GM12892 (cell line): ENCODE data around the gene FBXW4.
"Not testable (repeated sequence)": the region's sequence is repeated elsewhere in the genome, so short reads cannot be mapped to it uniquely, and the experiment has no call there.

Experiments
- DNase-seq: peaks from one replicate; pipeline ENCODE4 v3.0.0; 2011; ENCODE audit not compliant: insufficient read length
- FAIRE-seq: peaks from 2 replicates; lab custom pipeline; 2011; peaks lifted over from hg19 to GRCh38; lab: Jason Lieb, UNC
- POLR2A ChIP-seq: IDR thresholded peaks from 2 replicates; pipeline ENCODE4 v1.6.1; 2011; ENCODE audit warnings: low read depth, low read length, control low read depth
- POLR2AphosphoS5 ChIP-seq: IDR thresholded peaks from 2 replicates; pipeline ENCODE4 v1.6.1; 2011; ENCODE audit warnings: low read depth, low read length, control low read depth
- TAF1 ChIP-seq: IDR thresholded peaks from 2 replicates; pipeline ENCODE4 v1.6.1; 2011; ENCODE audit warnings: low read depth, mild to moderate bottlenecking, control low read depth, low read length, borderline replicate concordance

Gene FBXW4

DNA sequence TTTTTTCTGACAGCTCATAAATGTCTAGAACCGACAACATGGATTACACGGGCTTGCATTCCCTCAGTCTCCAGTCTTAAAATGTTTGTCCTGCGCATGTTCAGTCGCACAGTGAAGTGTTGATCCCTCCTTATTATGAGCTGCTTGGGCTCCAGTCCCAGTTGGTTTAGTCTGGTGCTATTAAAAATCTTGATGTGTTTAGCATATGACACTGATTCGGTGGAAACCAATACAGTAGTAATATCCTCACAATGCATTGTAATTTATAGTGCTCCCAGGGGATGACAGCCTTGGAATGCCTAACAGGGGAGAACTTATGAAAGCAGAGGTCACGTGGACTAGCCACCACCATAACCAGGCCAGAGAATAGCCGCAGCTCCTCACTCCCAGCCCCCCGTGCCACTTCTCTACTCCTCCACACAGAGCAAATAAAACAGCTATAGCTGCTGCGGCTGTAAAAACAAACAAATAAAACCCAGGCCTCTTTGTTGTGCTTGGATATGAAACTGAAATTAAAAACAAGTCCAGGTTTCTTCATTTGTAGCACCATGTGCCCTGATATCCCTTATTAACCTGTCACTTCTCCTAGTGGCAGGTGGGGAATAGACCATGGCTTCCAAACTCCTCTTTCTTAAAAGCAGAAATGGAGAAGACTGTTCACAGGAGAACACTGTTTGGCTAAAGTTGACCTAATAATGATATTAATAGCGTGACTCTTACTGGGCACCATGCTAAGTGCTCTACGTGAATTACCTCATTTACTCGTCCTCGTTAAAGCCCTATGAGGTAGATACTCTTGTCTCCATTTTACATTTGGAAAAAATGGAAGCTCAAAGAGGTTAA is 99.2 kb downstream of the FBXW4 start:
- no peak for TF ChIP-seq POLR2A
- TF ChIP-seq POLR2AphosphoS5: no peak
- no peak for TF ChIP-seq TAF1
- FAIRE-seq (no peak), DNase-seq (no peak)

DNA sequence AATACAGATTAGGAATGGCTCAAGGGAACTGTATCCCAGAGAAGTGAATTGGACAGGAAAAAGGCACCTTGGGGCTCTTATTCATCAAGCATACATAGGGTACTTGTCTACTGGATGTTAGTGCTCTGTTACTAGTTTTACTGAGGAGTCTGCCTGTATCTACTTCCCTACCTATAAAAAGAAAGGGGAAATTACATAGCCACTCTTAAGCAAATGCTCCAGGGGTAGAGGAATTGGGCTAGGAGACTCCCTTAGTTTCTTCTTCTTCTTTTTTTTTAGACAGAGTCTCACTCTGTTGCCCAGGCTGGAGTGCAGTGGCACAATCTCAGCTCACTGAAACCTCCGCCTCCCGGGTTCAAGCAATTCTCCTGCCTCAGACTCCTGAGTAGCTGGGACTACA is 101.6 kb downstream of the FBXW4 start:
- not testable (repeated sequence) for DNase-seq, FAIRE-seq

DNA sequence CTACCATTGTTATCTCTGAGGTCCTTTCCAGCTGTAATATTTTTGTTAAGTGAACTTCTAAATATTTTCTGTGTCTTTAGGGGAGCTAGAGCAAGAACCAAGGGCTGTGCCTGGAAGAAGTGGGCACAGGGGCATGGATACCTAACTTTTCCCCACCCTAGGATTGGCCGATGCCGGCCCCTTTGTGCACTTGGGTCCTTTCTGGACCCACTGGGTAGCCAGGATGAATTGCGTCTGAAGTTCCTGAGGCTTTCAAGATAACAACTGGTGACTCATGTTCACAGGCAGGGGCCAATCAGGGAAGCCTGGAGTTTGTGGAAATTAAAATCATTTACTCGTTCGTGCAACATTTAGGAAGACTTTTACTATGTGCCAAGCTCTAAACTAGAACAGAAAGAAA is 106.1 kb downstream of the FBXW4 start:
- DNase-seq (no peak), FAIRE-seq (no peak)
- TF ChIP-seq POLR2A: no peak
- TF ChIP-seq POLR2AphosphoS5: no peak
- TF ChIP-seq TAF1: no peak

DNA sequence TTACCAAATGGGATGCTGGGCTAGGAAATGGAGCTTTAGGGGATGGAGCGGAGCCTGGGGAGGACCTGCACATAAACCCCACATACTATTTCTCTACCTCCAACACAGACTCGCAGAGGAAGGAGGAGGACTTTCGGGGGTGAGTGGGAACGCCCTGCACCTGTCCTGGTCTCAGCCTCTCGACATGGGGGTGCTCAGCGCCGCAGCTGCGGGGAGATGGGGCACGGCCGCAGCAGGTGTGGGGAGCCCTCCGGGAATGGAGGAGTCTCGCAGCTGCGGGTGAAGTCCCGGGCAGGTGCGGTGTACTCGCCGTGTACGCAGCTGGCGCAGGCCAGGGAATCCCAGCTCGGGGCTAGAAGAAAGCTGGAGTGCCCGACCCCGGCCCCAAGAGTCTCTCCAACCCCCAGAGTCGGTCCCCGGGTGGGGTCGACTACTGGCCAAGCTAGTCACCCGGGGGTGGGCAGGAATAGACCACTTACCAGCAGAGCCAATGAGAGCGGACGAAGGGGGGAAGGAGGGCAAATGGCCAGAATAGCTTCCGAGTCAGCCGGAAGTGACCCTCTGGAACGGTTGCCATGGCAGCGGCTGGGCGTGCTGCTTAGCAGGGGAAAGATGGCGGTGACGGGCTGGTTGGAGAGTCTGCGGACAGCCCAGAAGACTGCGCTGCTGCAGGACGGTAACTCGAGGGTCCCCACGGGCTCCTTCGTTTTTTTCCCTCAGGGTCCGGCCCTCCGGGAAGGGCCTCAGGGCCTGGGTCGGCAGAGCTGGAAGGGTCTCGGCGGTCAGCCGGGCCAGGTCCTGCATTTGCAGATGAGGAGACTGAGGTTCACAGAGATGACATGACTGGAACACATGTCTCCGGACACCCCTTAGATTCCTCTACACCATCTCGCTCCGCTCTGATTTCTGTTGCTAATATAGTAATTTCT is 107.0 kb downstream of the FBXW4 start, which contains the start of the genes DPCD and POLL:
Gene DPCD, plus strand, starts transcription at position 597 of the 929 bp plus-strand sequence. Its CDS starts 16 bp downstream, at position 613.
Gene POLL, minus strand, starts transcription at position 533 of the 929 bp plus-strand sequence. CDS start 897 bp downstream, outside the sequence.
- no peak; the same call in 1 of the 2 replicates for TF ChIP-seq POLR2AphosphoS5
- TF ChIP-seq POLR2A: peak; percentile 38; the same call in 1 of the 2 replicates
- TF ChIP-seq TAF1: peak; percentile 46; the same call in 1 of the 2 replicates
- DNase-seq: peak; percentile 97
- peak; percentile 99 for FAIRE-seq

DNA sequence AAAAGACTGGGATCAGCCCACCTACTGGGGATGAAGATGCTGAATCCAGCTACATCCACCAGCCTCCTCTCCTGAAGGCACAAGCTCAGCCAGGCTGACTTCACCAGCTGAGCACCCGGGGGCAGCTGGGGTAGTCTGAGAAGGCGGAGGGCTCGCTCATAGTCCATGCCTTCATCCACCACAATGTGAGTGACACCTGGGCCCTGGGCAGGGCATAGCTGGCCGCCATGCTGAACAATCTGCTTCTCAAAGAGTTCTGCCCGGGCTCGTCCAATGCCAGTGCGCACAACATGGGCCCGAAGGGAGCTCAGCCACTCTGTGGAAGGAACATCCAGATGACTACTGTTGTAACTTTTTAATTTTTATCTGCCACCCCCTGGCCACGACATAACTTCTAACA is 109.1 kb downstream of the FBXW4 start:
- no peak for FAIRE-seq
- no peak for TF ChIP-seq TAF1
- no peak for TF ChIP-seq POLR2A
- TF ChIP-seq POLR2AphosphoS5: no peak
- no peak for DNase-seq

DNA sequence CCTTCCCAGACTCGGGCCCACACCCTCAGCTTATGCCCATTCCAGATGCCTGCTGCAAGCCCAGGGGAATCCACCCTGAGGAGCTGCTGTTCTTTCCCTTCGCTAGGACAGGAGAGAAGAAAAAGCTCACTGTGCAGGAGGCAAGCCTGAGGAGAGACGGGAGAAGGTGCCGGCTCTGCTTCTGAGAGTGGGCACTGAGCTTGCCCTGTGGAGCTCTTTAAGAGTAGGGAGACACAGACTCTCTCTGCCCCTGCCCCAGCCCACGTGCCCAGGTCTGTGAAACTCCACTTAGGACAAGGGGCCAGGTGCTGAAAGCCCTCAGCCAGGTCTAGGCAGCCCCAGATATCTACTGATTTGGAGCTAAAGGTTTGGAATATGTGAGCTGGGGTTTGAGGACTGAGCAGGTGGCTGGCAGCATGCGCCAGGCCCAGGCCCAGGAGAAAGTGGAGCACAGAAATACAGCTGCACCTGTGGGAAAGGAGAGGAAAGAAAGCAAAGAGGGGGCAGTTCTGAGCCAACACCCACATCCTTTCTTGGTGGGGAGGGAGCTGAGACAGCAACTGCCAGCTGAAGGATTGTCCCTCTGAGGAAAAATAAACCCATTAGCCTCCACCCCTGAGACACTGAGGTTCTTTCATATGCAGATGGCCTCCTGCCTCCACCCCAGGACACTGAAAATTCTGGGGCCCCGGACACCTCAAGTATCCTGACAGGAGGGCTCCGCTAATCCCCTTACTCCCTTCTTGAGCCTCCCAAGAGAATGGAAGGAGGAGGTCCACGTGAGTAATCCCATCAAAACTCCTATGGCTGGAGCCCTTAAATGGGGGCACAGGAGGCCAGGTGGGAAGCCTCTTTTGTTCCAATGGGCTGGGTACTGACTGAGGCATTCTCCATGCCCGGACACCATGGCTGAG is 114.2 kb downstream of the FBXW4 start:
- FAIRE-seq (no peak), DNase-seq (no peak)
- TF ChIP-seq POLR2AphosphoS5 (no peak), TAF1 (no peak), POLR2A (no peak)

DNA sequence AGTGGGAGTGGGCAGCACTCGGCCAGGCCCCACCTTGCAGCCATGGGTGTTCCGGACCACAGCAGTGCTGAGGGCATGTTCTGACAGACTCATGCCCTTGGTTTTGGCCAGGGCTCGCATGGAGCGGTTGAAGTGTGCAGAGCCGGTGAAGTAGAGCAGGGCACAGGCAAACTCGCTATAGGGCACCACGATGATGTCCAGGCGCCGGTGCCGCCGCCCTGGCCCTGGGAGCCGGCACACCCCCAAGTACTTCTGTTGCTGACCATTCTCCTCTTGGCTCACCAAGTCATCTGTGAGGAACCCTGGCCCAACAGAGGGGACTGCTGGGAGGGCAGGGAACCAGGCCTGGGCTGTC is 115.5 kb downstream of the FBXW4 start:
- DNase-seq (no peak), FAIRE-seq (no peak)
- TF ChIP-seq POLR2A (no peak), POLR2AphosphoS5 (no peak), TAF1 (no peak)

DNA sequence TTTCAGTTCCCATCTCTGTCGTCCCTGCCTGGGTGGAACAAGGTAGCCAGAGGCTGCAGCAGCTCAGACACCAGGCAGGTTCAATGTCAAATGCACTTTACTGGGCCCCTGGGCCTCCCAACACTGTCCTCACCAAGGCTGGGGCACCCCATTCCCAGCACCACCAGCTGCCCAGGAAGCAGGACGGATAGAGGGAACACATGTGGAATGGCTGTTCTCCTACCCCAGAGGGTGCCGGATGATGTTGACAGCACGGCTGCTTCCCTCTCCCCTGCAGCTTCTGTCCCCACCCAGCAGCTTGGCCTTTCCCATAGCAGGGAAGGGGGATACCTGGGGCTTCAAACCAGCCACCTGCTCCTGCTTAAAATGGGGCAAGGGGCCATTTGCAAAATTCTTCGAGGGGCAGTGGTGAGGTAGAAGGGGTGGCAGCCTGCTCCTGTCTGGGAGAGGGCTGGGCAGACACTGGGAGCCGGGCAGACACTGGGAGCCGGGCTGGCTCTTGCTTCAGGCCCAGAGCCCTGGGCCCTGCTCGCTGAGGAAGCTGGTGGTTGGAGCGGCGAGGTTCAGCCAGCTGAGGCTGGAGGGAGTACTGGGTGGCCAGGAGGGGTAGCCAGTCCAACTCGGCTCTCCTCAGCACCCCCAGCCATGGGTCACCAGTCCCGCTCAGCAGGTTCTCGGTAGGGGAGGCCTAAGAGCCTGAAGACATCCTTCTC is 116.0 kb downstream of the FBXW4 start:
- TF ChIP-seq POLR2AphosphoS5: no peak
- no peak for TF ChIP-seq TAF1
- no peak for TF ChIP-seq POLR2A
- DNase-seq: no peak
- FAIRE-seq: no peak

DNA sequence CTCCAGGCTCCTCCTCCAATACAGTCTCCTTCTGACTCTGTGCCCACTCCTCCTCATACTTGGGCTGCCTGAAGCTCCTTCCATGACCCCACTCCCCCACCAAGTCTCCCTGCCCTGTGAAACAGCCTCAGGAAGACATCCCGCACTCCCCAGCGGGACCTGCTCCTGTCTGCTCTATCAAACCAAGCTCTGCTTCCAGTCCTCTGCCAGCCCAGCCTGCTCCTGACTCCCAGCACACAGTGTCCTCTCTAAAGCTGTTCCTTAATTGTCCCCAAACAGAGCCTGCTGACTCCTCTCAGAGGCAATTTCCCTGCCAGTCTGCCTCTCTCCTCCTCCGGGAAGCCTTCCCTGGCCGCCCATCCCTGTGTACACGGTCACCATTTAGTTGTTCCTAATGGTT is 116.8 kb downstream of the FBXW4 start:
- DNase-seq (no peak), FAIRE-seq (no peak)

More for the DNA sequence above, 116.8 kb downstream of the FBXW4 start:
- TF ChIP-seq TAF1: no peak
- no peak for TF ChIP-seq POLR2A
- no peak for TF ChIP-seq POLR2AphosphoS5
